Measurements from ENCODE around the gene EGR2. TPM values are rescaled to one million over a fixed set of nuclear protein-coding genes. Genes with fewer than 3 reads are reported as not detected.

The EGR2 gene
- total RNA-seq, 1 donor from 2014 or later = 0.37 TPM

DNA sequence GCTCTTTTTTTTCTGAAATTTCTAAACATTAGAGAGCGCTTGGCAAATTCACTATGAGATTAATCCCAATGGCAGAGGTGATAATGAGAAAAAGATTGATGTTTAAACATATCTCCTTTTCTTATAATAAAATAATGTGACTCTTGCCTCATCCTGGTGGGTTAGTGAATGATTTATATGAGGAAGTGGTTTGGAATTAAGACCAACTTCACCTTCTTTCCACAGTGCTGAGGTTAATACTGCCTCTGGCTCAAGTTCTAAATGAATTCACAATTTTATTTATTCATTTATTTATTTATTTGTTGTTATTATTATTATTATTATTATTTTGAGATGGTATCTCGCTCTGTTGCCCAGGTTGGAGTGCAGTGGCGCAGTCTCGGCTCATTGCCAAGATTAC, 52.2 kb downstream of the EGR2 start:
- DNase-seq = no peak
- Mint-ChIP-seq H3K36me3 (ENCODE audit: unreplicated experiment) (no peaks in the 10 kb centered on the region), H3K27me3 (ENCODE audit: unreplicated experiment) (peaks cover 4% of the 10 kb centered on the region), H3K27ac (ENCODE audit: unreplicated experiment) (no peak overlapping the region), H3K4me3 (ENCODE audit: unreplicated experiment) (no peak overlapping the region), H3K9me3 (ENCODE audit: unreplicated experiment) (no peaks in the 10 kb centered on the region), H3K4me1 (ENCODE audit: low read depth, unreplicated experiment) (no peaks in the 10 kb centered on the region)
- TF ChIP-seq, protein P1, sequence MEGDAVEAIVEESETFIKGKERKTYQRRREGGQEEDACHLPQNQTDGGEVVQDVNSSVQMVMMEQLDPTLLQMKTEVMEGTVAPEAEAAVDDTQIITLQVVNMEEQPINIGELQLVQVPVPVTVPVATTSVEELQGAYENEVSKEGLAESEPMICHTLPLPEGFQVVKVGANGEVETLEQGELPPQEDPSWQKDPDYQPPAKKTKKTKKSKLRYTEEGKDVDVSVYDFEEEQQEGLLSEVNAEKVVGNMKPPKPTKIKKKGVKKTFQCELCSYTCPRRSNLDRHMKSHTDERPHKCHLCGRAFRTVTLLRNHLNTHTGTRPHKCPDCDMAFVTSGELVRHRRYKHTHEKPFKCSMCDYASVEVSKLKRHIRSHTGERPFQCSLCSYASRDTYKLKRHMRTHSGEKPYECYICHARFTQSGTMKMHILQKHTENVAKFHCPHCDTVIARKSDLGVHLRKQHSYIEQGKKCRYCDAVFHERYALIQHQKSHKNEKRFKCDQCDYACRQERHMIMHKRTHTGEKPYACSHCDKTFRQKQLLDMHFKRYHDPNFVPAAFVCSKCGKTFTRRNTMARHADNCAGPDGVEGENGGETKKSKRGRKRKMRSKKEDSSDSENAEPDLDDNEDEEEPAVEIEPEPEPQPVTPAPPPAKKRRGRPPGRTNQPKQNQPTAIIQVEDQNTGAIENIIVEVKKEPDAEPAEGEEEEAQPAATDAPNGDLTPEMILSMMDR (IDR thresholded peaks at IDR 0.05; ENCODE audit: partially characterized antibody, unreplicated experiment) = no peak

DNA sequence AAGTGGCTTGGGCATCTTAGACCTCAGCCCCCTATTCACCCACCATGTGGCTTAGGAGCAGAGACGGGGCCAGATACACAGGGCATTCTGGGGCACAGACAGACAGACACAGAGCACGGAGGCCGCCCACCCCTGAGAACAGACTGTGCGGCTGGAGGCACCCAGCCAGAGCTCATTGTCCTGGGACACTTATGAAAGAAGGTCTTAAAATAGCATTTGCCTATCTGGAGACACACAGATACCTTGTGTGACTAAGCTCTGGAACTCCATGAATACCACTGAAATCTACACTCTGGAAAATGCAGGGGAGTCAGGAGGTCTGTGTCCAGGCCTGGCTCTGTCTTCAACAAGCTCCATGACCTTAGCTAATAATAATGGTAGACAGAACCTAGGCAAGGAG, 53.0 kb downstream of the EGR2 start:
- TF ChIP-seq, protein P1 (IDR thresholded peaks at IDR 0.05; ENCODE audit: partially characterized antibody, unreplicated experiment) = no peak
- Mint-ChIP-seq H3K36me3 (ENCODE audit: unreplicated experiment) (no peaks in the 10 kb centered on the region), H3K27me3 (ENCODE audit: unreplicated experiment) (peaks cover 7% of the 10 kb centered on the region), H3K4me1 (ENCODE audit: low read depth, unreplicated experiment) (no peaks in the 10 kb centered on the region), H3K4me3 (ENCODE audit: unreplicated experiment) (no peak overlapping the region), H3K9me3 (ENCODE audit: unreplicated experiment) (no peaks in the 10 kb centered on the region), H3K27ac (ENCODE audit: unreplicated experiment) (no peak overlapping the region)
- no peak for DNase-seq

Other genes with a start within 250 kb of the EGR2 start
- 32.5 TPM for gene ADO, start 11.6 kb downstream of the EGR2 start, total RNA-seq (ENCODE audit: unreplicated experiment)

Data from glutamatergic neuron (in vitro differentiated cells).